ENCODE data around the gene PACRG. TPM values are rescaled to one million over a fixed set of nuclear protein-coding genes. Genes with fewer than 3 reads are reported as not detected.

PACRG gene
- polyA plus RNA-seq, 1 donor from 2014 or later: 16.6 TPM

DNA sequence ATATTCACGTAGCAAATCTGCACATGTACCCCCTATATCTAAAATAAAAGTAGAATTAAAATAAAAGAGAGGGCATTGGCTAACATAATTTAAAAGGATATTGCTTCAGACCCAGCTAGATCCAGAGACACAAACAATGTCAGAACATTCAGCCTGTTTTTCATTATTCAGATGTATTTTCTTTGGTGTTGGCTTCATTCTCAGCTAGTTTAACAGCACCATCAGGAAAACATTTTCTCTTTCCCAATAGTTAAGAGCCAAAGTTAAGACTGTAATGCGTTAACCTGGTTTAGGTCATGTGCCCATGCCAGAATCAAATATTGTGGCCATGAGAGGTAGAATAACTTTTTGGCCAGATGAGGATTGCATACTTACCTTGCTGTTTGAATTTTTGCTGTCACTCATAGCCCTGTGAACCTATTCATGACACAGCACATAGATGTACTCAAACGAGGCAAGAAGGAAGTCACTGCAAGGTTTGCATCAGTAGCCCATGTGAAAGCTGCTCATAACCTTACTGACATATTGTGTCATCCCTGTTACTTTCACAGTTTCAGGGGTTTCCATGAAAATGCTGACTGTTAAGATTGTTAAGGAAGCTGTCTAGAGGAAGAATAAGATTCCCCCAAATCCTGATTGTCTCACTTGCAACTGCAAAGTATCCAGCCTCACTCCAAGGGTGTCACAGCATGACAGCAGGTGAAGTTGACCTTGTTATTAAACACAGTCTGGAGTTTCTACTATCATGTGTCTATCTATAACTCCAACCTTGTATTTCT, 233.1 kb downstream of the PACRG start:
- no peaks in the 10 kb centered on the region for H3K36me3 ChIP-seq (ENCODE audit: insufficient read depth, low read length)
- no peaks in the 10 kb centered on the region for H3K27me3 ChIP-seq (ENCODE audit: insufficient read depth, low read depth, low read length)
- H3K9me3 ChIP-seq (ENCODE audit: low read length): no peaks in the 10 kb centered on the region
- H3K4me2 ChIP-seq (ENCODE audit: low read length): no peak overlapping the region
- H3K9me2 ChIP-seq (ENCODE audit: insufficient read depth, low read length): no peaks in the 10 kb centered on the region
- H2AFZ ChIP-seq (ENCODE audit: low read depth, low read length): no peak overlapping the region
- H3K27ac ChIP-seq (ENCODE audit: low read length): no peak overlapping the region
- H3K4me3 ChIP-seq (ENCODE audit: low read length): no peak overlapping the region
- H3K79me2 ChIP-seq (replicated peaks; ENCODE audit: insufficient read depth, low read length): no peaks in the 10 kb centered on the region
- H4K20me1 ChIP-seq (ENCODE audit: insufficient read depth): no peaks in the 10 kb centered on the region
- TF ChIP-seq EP300 (conservative IDR thresholded peaks at IDR 0.05; ENCODE audit: poor library complexity, severe bottlenecking): no peak
- no peak for TF ChIP-seq SMC3 (conservative IDR thresholded peaks at IDR 0.05; ENCODE audit: poor library complexity)
- TF ChIP-seq, protein P1, sequence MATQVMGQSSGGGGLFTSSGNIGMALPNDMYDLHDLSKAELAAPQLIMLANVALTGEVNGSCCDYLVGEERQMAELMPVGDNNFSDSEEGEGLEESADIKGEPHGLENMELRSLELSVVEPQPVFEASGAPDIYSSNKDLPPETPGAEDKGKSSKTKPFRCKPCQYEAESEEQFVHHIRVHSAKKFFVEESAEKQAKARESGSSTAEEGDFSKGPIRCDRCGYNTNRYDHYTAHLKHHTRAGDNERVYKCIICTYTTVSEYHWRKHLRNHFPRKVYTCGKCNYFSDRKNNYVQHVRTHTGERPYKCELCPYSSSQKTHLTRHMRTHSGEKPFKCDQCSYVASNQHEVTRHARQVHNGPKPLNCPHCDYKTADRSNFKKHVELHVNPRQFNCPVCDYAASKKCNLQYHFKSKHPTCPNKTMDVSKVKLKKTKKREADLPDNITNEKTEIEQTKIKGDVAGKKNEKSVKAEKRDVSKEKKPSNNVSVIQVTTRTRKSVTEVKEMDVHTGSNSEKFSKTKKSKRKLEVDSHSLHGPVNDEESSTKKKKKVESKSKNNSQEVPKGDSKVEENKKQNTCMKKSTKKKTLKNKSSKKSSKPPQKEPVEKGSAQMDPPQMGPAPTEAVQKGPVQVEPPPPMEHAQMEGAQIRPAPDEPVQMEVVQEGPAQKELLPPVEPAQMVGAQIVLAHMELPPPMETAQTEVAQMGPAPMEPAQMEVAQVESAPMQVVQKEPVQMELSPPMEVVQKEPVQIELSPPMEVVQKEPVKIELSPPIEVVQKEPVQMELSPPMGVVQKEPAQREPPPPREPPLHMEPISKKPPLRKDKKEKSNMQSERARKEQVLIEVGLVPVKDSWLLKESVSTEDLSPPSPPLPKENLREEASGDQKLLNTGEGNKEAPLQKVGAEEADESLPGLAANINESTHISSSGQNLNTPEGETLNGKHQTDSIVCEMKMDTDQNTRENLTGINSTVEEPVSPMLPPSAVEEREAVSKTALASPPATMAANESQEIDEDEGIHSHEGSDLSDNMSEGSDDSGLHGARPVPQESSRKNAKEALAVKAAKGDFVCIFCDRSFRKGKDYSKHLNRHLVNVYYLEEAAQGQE (IDR thresholded peaks at IDR 0.05; ENCODE audit: borderline replicate concordance): no peak
- TF ChIP-seq POLR2AphosphoS5 (IDR thresholded peaks at IDR 0.05): no peak
- no peak for TF ChIP-seq TAF1 (IDR thresholded peaks at IDR 0.05; ENCODE audit: low read depth)
- H3F3A ChIP-seq (ENCODE audit: insufficient read depth, low read length, poor library complexity, severe bottlenecking): no peaks in the 10 kb centered on the region
- H3K9ac ChIP-seq (ENCODE audit: low read length): no peak overlapping the region

DNA sequence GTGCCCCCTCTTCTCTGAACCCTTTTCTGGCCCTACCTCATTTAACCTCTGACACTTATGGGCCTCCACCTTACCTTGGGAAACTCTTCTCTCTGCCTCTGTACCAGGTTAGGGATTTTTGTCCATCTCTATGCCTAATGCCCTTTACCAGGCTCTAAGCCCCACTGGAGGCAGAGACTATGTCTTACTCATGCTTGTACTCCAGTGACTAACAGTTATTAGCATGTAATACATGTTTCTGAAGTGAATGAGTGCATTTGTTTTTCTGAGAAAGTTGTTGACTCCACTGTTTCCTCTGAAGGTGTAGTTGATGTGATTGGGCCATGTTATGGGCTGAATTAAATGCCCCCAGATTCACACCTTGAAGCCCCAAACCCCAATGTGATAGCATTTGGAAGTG, 234.3 kb downstream of the PACRG start:
- no peak overlapping the region for H2AFZ ChIP-seq (ENCODE audit: low read depth, low read length)

More for the DNA sequence above, 234.3 kb downstream of the PACRG start:
- Histone ChIP-seq H3K27ac (ENCODE audit: low read length) (no peak overlapping the region), H3K9me3 (ENCODE audit: low read length) (no peaks in the 10 kb centered on the region), H3K27me3 (ENCODE audit: insufficient read depth, low read depth, low read length) (no peaks in the 10 kb centered on the region), H3K9me2 (ENCODE audit: insufficient read depth, low read length) (no peaks in the 10 kb centered on the region), H3F3A (ENCODE audit: insufficient read depth, low read length, poor library complexity, severe bottlenecking) (no peaks in the 10 kb centered on the region), H3K4me3 (ENCODE audit: low read length) (no peak overlapping the region), H3K36me3 (ENCODE audit: insufficient read depth, low read length) (no peaks in the 10 kb centered on the region), H3K79me2 (replicated peaks; ENCODE audit: insufficient read depth, low read length) (no peaks in the 10 kb centered on the region), H3K9ac (ENCODE audit: low read length) (no peak overlapping the region), H4K20me1 (ENCODE audit: insufficient read depth) (no peaks in the 10 kb centered on the region), H3K4me2 (ENCODE audit: low read length) (no peak overlapping the region)
- TF ChIP-seq SMC3 (conservative IDR thresholded peaks at IDR 0.05; ENCODE audit: poor library complexity) (no peak), POLR2AphosphoS5 (IDR thresholded peaks at IDR 0.05) (no peak), MXI1 (conservative IDR thresholded peaks at IDR 0.05; ENCODE audit: poor library complexity, severe bottlenecking) (no peak), EZH2 (IDR thresholded peaks at IDR 0.05; ENCODE audit: borderline replicate concordance, insufficient read depth, low read length, poor library complexity, severe bottlenecking) (no peak), EP300 (conservative IDR thresholded peaks at IDR 0.05; ENCODE audit: poor library complexity, severe bottlenecking) (no peak), TAF1 (IDR thresholded peaks at IDR 0.05; ENCODE audit: low read depth) (no peak), RAD21 (conservative IDR thresholded peaks at IDR 0.05) (no peak)
- TF ChIP-seq, protein P1 (IDR thresholded peaks at IDR 0.05; ENCODE audit: borderline replicate concordance): no peak
- TF ChIP-seq, protein P2, sequence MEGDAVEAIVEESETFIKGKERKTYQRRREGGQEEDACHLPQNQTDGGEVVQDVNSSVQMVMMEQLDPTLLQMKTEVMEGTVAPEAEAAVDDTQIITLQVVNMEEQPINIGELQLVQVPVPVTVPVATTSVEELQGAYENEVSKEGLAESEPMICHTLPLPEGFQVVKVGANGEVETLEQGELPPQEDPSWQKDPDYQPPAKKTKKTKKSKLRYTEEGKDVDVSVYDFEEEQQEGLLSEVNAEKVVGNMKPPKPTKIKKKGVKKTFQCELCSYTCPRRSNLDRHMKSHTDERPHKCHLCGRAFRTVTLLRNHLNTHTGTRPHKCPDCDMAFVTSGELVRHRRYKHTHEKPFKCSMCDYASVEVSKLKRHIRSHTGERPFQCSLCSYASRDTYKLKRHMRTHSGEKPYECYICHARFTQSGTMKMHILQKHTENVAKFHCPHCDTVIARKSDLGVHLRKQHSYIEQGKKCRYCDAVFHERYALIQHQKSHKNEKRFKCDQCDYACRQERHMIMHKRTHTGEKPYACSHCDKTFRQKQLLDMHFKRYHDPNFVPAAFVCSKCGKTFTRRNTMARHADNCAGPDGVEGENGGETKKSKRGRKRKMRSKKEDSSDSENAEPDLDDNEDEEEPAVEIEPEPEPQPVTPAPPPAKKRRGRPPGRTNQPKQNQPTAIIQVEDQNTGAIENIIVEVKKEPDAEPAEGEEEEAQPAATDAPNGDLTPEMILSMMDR (IDR thresholded peaks at IDR 0.05; ENCODE audit: poor library complexity, severe bottlenecking): no peak

Measured in neural cell (in vitro differentiated cells).